WTC11 (cell line): ENCODE data around the gene KCTD4. TPM values are rescaled to one million over a fixed set of nuclear protein-coding genes. Genes with fewer than 3 reads are reported as not detected.

Experiments used
- ATAC-seq: fragments of 200-7000 bp; cut with Tn5 transposase; 2 replicates; pipeline ENCODE4 v1.10.0; 2021; ENCODE audit warnings: mild to moderate bottlenecking, moderate library complexity
- CTCF ChIA-PET: fragments of 300-600 bp; sonication (Branson Sonifier 250); formaldehyde crosslinking; loops from one replicate; lab custom pipeline; 2021; ENCODE audit warnings: antibody characterized with exemption; lab: Charles Lee
- POLR2A ChIA-PET: fragments of 350-600 bp; sonication (Branson Sonifier 250); formaldehyde crosslinking; loops from one replicate; lab custom pipeline; 2021; ENCODE audit warnings: antibody characterized with exemption; lab: Charles Lee
- DNase-seq: peaks from one replicate; pipeline ENCODE4 v3.0.0; 2021; ENCODE audit warnings: low spot score
- H3K27ac Mint-ChIP-seq: 2 replicates; pipeline ENCODE4 v1.8.0; 2021; ENCODE audit warnings: mixed read lengths
- H3K27me3 Mint-ChIP-seq: 2 replicates; pipeline ENCODE4 v1.8.0; 2021; ENCODE audit warnings: low read depth, mild to moderate bottlenecking, moderate library complexity, mixed read lengths
- H3K36me3 Mint-ChIP-seq: 2 replicates; pipeline ENCODE4 v1.8.0; 2021; ENCODE audit warnings: mixed read lengths
- H3K4me1 Mint-ChIP-seq: 2 replicates; pipeline ENCODE4 v1.8.0; 2022; ENCODE audit warnings: mixed read lengths
- H3K4me3 Mint-ChIP-seq: 2 replicates; pipeline ENCODE4 v1.8.0; 2021; ENCODE audit warnings: mild to moderate bottlenecking, moderate library complexity, mixed read lengths
- H3K9me3 Mint-ChIP-seq: 2 replicates; pipeline ENCODE4 v1.8.0; 2021; ENCODE audit warnings: mixed read lengths
- FOXJ3 ChIP-seq: sonication (generic); formaldehyde crosslinking; IDR thresholded peaks from 2 replicates; pipeline ENCODE4 v1.9.0; 2021; ENCODE audit warnings: missing genetic modification reagents, mild to moderate bottlenecking, borderline replicate concordance
- FOXK1 ChIP-seq: sonication (generic); formaldehyde crosslinking; IDR thresholded peaks from 2 replicates; pipeline ENCODE4 v1.8.0; 2022; ENCODE audit warnings: mild to moderate bottlenecking, moderate library complexity, missing genetic modification reagents
- GRHL2 ChIP-seq: fragments of 250-450 bp; sonication (Bioruptor Pico); IDR thresholded peaks from 2 replicates; pipeline ENCODE4 v1.8.0; 2022; ENCODE audit warnings: mild to moderate bottlenecking, moderate library complexity; ENCODE audit not compliant: insufficient replicate concordance, severe bottlenecking
- GTF2I ChIP-seq: fragments of 250-450 bp; sonication (Bioruptor Pico); conservative IDR thresholded peaks from 2 replicates; pipeline ENCODE4 v1.4.0; 2021; ENCODE audit warnings: mild to moderate bottlenecking
- HMGA2 ChIP-seq: fragments of 250-450 bp; sonication (Bioruptor Pico); IDR thresholded peaks from 2 replicates; pipeline ENCODE4 v1.4.0; 2021; ENCODE audit warnings: mild to moderate bottlenecking, moderate library complexity
- JAZF1 ChIP-seq: fragments of 250-450 bp; sonication (Bioruptor Pico); IDR thresholded peaks from 2 replicates; pipeline ENCODE4 v1.9.0; 2021; ENCODE audit warnings: moderate library complexity, mild to moderate bottlenecking, inconsistent platforms
- NR3C1 ChIP-seq: sonication (generic); formaldehyde crosslinking; conservative IDR thresholded peaks from 2 replicates; pipeline ENCODE4 v1.8.1; 2023; ENCODE audit warnings: low read depth, mild to moderate bottlenecking, missing genetic modification reagents
- TEAD1 ChIP-seq: sonication (generic); formaldehyde crosslinking; IDR thresholded peaks from 2 replicates; pipeline ENCODE4 v1.8.0; 2022; ENCODE audit warnings: mild to moderate bottlenecking, missing genetic modification reagents
- ZNF232 ChIP-seq: sonication (generic); formaldehyde crosslinking; IDR thresholded peaks from 2 replicates; pipeline ENCODE4 v1.8.0; 2022; ENCODE audit warnings: mild to moderate bottlenecking, missing genetic modification reagents
- ZNF317 ChIP-seq: sonication (generic); formaldehyde crosslinking; IDR thresholded peaks from 2 replicates; pipeline ENCODE4 v1.8.1; 2023; ENCODE audit warnings: low read depth, mild to moderate bottlenecking, moderate library complexity, missing genetic modification reagents, borderline replicate concordance
- ZNF396 ChIP-seq: fragments of 250-450 bp; sonication (Bioruptor Pico); IDR thresholded peaks from 2 replicates; pipeline ENCODE4 v1.8.0; 2021; ENCODE audit warnings: mild to moderate bottlenecking, moderate library complexity, borderline replicate concordance
- ZNF512 ChIP-seq: sonication (generic); formaldehyde crosslinking; IDR thresholded peaks from 2 replicates; pipeline ENCODE4 v1.8.1; 2022; ENCODE audit warnings: missing genetic modification reagents, borderline replicate concordance
- total RNA-seq: library from RNA; stranded (reverse); gene quantifications from 3 replicates; pipeline ENCODE4 v1.2.3, GENCODE V29; 2021
- TF ChIP-seq, protein P1 (sequence below): sonication (generic); formaldehyde crosslinking; IDR thresholded peaks from 2 replicates; pipeline ENCODE4 v1.8.0; 2022; ENCODE audit warnings: missing genetic modification reagents
- TF ChIP-seq, protein P2 (sequence below): fragments of 250-450 bp; sonication (Bioruptor Pico); IDR thresholded peaks from 2 replicates; pipeline ENCODE4 v1.8.0; 2021; ENCODE audit warnings: mild to moderate bottlenecking
- TF ChIP-seq, protein P3 (sequence below): sonication (generic); formaldehyde crosslinking; IDR thresholded peaks from 2 replicates; pipeline ENCODE4 v1.8.1; 2023; ENCODE audit warnings: mild to moderate bottlenecking, missing genetic modification reagents, moderate library complexity
- TF ChIP-seq, protein P4 (sequence below): fragments of 250-450 bp; sonication (Bioruptor Pico); IDR thresholded peaks from 2 replicates; pipeline ENCODE4 v1.9.0; 2021; ENCODE audit warnings: moderate library complexity, mild to moderate bottlenecking, inconsistent platforms, borderline replicate concordance

Gene KCTD4
- total RNA-seq, 1 experiment from 2014 or later = not detected

GRCh38 chr13:45162821-45163220 lies 38.0 kb downstream of the KCTD4 start (continued):
- TF ChIP-seq ZNF512 (CRISPR knock-in tag) = no peak
- TF ChIP-seq ZNF232 (CRISPR knock-in tag) = no peak
- TF ChIP-seq, protein P1, sequence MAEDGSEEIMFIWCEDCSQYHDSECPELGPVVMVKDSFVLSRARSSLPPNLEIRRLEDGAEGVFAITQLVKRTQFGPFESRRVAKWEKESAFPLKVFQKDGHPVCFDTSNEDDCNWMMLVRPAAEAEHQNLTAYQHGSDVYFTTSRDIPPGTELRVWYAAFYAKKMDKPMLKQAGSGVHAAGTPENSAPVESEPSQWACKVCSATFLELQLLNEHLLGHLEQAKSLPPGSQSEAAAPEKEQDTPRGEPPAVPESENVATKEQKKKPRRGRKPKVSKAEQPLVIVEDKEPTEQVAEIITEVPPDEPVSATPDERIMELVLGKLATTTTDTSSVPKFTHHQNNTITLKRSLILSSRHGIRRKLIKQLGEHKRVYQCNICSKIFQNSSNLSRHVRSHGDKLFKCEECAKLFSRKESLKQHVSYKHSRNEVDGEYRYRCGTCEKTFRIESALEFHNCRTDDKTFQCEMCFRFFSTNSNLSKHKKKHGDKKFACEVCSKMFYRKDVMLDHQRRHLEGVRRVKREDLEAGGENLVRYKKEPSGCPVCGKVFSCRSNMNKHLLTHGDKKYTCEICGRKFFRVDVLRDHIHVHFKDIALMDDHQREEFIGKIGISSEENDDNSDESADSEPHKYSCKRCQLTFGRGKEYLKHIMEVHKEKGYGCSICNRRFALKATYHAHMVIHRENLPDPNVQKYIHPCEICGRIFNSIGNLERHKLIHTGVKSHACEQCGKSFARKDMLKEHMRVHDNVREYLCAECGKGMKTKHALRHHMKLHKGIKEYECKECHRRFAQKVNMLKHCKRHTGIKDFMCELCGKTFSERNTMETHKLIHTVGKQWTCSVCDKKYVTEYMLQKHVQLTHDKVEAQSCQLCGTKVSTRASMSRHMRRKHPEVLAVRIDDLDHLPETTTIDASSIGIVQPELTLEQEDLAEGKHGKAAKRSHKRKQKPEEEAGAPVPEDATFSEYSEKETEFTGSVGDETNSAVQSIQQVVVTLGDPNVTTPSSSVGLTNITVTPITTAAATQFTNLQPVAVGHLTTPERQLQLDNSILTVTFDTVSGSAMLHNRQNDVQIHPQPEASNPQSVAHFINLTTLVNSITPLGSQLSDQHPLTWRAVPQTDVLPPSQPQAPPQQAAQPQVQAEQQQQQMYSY (CRISPR knock-in tag) = no peak
- TF ChIP-seq, all 79 proteins: peak for 0

GRCh38 chr13:45162194-45162593 lies 38.7 kb downstream of the KCTD4 start:
- no peaks in the 10 kb centered on the region for H3K4me1 Mint-ChIP-seq
- no peak for ATAC-seq
- H3K9me3 Mint-ChIP-seq = no peaks in the 10 kb centered on the region
- POLR2A ChIA-PET = no interaction called here
- CTCF ChIA-PET = no interaction called here
- H3K27ac Mint-ChIP-seq = no peak overlapping the region
- TF ChIP-seq TEAD1 = no peak
- TF ChIP-seq, protein P2, sequence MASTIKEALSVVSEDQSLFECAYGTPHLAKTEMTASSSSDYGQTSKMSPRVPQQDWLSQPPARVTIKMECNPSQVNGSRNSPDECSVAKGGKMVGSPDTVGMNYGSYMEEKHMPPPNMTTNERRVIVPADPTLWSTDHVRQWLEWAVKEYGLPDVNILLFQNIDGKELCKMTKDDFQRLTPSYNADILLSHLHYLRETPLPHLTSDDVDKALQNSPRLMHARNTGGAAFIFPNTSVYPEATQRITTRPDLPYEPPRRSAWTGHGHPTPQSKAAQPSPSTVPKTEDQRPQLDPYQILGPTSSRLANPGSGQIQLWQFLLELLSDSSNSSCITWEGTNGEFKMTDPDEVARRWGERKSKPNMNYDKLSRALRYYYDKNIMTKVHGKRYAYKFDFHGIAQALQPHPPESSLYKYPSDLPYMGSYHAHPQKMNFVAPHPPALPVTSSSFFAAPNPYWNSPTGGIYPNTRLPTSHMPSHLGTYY (CRISPR knock-in tag) = no peak
- TF ChIP-seq FOXK1 (CRISPR knock-in tag) = no peak
- TF ChIP-seq GRHL2 (CRISPR knock-in tag) = no peak
- no peak for TF ChIP-seq ZNF317 (CRISPR knock-in tag)
- no peak for TF ChIP-seq FOXJ3 (CRISPR knock-in tag)
- no peak for TF ChIP-seq NR3C1 (CRISPR knock-in tag)
- TF ChIP-seq JAZF1 = no peak
- TF ChIP-seq GTF2I (CRISPR knock-in tag) = no peak
- no peak for TF ChIP-seq HMGA2 (CRISPR knock-in tag)
- TF ChIP-seq ZNF396 (CRISPR knock-in tag) = no peak
- no peak for DNase-seq
- H3K36me3 Mint-ChIP-seq = peaks cover 18% of the 10 kb centered on the region
- no peak overlapping the region for H3K4me3 Mint-ChIP-seq
- no peaks in the 10 kb centered on the region for H3K27me3 Mint-ChIP-seq

DNA sequence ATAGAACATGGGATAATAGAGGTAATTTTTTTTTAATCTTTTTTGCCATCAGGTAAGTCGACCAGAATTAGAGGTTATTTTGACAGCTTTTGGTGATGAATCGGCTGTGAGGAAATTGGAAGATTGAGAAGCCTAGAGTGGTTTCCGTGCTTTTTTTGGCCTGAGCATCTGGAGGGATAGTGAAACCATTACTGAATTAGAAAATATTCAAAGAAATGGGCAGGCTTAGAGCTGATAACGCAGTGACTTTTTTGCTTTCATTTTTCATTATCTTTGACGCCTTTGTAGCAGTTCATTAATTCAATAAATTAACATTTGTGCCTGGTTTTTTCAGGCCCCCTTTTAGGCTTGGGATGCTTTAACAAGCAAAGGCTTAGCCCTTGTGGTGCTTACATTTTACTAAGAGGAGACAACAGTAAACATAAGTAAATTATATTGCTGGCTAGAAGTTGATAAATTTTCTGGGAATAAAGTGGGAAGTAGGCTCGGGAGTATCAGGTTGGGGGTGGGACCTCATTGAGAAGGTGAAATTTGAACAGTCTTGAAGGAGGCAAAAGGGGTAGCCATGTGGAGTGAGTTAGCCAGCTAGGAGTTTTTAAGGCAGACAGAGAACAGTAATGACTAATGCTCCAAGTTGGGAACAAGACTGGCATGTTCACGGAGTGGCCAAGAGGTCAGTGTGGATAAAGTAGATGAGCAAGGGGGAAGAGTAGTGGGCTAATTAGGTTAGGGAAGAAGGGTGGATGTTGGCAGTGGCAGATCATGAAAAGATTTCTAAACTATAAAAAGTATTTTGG lies 44.1 kb downstream of the KCTD4 start:
- ATAC-seq = no peak
- no peak overlapping the region; the same call in 1 of the 2 replicates for H3K27ac Mint-ChIP-seq
- H3K9me3 Mint-ChIP-seq = no peaks in the 10 kb centered on the region
- H3K36me3 Mint-ChIP-seq = peaks cover 15% of the 10 kb centered on the region
- POLR2A ChIA-PET = no interaction called here
- no peak for TF ChIP-seq JAZF1
- TF ChIP-seq, protein P3, sequence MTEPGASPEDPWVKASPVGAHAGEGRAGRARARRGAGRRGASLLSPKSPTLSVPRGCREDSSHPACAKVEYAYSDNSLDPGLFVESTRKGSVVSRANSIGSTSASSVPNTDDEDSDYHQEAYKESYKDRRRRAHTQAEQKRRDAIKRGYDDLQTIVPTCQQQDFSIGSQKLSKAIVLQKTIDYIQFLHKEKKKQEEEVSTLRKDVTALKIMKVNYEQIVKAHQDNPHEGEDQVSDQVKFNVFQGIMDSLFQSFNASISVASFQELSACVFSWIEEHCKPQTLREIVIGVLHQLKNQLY (CRISPR knock-in tag) = no peak
- TF ChIP-seq, protein P4, sequence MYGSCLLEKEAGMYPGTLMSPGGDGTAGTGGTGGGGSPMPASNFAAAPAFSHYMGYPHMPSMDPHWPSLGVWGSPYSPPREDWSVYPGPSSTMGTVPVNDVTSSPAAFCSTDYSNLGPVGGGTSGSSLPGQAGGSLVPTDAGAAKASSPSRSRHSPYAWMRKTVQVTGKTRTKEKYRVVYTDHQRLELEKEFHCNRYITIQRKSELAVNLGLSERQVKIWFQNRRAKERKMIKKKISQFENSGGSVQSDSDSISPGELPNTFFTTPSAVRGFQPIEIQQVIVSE (CRISPR knock-in tag) = no peak
- TF ChIP-seq, all 79 proteins: peak for 0
- CTCF ChIA-PET = no interaction called here
- no peaks in the 10 kb centered on the region for H3K4me1 Mint-ChIP-seq
- no peak for DNase-seq
- no peak overlapping the region for H3K4me3 Mint-ChIP-seq
- no peaks in the 10 kb centered on the region for H3K27me3 Mint-ChIP-seq
